D341Med (cell line): ENCODE results near the gene FRMD4A.
"Not testable (repeated sequence)": the region's sequence is repeated elsewhere in the genome, so short reads cannot be mapped to it uniquely, and the experiment has no call there.

ENCODE experiments used
- DNase-seq: peaks from one replicate; pipeline ENCODE4 v3.0.0; 2012; ENCODE audit warnings: low spot score

The FRMD4A gene

DNA sequence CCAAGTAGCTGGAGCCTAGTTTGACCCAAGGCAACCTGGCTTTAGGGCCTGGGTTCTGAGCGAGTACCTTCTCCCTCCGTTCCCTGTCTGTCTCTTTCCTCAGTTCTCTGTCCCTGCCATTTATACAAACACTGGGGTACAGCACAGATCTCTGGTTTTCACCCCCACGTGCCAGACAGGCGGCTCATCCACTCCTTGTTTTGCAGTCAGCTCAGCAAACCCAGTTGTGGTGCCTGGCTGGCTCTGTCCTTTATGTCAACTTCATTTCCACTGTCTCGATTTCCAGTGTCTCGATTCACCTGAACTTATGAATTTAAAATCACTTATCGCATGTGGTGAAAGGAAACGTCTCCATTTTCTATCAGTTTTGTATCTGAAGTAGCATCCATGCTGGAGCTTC, 230.8 kb downstream of the FRMD4A start:
- no peak for DNase-seq

GRCh38 chr10:14093730-14094484, 236.8 kb downstream of the FRMD4A start:
- DNase-seq: peak; percentile 40

GRCh38 chr10:14092799-14093198, 237.9 kb downstream of the FRMD4A start:
- DNase-seq: no peak

GRCh38 chr10:14089556-14090292, 241.0 kb downstream of the FRMD4A start:
- no peak for DNase-seq

DNA sequence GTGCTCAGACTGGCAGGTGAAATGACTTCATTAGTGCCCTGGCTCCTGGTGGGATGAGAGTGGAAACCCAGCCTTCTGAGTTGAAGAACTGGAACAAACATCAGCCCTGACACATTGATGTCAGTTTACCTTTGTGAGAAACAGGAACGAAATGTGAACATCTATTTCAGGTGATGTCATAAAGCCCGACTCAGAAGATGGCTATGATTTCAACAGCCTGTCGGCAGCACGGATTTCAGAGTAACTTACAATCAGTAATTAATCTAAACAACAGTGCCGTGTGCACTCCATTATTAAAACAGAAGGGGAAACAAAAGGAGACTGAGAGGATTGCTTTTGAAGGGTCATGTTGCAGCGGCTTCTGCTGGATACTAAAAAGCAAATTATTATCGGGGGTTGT, 243.2 kb downstream of the FRMD4A start:
- DNase-seq: no peak

GRCh38 chr10:14086596-14086995, 244.1 kb downstream of the FRMD4A start:
- DNase-seq: no peak

GRCh38 chr10:14084875-14085274, 245.8 kb downstream of the FRMD4A start:
- DNase-seq: no peak

GRCh38 chr10:14080795-14081194, 249.9 kb downstream of the FRMD4A start:
- DNase-seq: no peak

DNA sequence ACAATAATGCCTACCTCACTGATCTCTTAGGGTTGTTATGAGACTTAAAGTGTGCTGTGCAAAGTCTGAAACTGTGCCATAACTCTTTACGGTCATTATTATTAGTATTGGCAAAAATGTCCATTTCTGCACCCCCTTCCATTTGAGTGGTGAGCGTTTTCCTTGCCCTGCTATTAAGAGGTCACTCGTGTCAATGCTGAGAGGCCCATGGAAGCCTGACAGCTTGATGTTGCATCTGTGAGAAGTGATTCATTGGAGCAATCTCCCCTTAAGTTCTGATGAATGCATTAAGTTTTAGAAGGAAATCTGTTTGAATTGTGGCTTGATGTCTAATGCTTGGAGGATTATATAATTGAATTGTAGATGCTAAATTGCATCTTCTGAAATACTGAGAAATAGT, 253.3 kb downstream of the FRMD4A start:
- DNase-seq: no peak

DNA sequence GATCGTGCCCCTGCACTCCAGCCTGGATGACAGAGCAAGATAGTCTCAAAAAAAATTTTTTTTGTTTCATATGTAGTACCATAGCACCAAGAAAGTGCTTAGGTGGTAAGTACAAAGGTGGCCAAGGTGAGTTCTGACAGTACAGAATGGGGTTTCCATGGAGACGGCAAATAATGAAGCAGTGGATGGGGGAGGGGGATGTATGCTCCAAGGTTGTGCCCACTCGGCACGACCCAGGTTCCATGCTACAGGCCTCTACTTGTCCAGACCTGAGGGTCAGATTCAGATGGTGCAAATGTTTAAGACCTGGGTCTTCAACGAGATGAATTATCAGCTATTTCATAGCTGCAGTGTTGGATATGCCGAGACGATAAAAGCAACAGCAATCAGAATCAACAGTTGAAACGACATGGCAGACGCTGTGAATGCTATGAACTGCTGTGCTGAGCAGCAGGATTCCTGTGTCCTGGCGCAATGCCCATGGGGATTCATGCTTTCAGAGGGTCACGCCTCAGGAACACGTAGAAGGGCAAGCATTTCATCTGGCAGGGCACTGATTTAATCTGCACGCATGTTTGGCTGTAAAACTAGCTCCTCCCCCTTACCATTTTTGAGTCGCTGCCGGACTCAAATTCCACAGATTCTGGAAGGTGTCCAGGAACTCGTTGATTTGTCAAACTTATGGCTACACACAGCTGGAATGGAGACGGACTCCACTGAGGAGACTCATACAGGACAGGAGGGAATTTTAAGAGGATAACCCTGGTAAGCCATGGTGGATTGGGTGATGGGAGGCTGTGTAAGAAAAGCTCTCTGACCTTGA, 256.5 kb downstream of the FRMD4A start:
- DNase-seq: no peak

DNA sequence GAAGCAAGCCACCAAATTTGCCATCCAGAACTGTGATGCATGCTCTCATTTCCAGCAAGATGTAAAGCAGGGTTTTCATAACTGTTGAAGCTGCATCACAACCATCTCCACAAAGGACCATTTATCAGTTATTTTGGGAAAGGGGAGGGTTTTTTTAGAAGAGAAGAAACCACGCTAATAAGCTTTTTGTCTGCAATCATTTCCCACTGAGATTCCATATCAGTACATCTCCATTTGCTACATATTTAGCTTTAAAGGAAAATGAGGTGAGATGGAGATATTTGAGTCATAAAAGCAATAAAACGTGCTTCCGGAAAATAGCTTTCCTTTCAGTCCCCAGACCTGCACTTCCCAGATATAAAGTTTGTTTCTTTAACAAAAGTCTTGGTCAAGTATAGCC, 258.2 kb downstream of the FRMD4A start:
- no peak for DNase-seq

DNA sequence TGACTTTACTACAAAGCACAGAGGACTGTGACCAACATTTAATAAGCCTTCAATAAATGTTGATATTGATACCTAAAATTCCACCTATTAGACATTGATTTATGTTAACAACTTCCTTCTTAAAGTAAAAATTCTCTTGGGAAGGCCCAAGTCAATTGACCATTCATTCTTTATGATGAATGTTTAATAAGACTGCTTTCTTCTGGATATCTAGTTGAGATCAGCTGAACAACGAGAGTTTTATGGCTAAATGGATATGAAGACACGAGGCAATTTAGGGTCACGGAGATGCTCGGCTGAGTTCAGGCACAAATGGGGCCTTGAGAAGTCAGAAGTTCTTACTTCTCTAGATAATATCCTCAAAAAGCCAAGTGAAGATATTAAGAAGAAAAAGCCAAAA, 258.8 kb downstream of the FRMD4A start:
- no peak for DNase-seq

GRCh38 chr10:14068601-14069250, 262.0 kb downstream of the FRMD4A start:
- DNase-seq: no peak

DNA sequence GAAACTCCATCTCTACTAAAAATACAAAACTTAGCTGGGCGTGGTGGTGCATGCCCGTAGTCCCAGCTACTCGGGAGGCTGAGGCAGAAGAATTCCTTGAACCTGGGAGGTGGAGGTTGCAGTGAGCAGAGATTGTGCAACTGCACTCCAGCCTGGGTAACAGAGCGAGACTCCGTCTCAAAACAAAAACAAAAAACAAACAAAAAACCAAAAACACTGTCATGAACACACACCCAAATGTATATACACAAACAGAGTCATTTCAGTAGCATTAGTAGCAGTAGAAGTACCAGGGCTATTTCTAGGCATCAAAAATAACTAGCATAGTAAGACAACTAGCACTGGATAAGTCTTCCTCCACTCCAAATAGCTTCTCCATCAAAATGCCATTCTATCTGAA, 263.1 kb downstream of the FRMD4A start:
- not testable (repeated sequence) for DNase-seq

DNA sequence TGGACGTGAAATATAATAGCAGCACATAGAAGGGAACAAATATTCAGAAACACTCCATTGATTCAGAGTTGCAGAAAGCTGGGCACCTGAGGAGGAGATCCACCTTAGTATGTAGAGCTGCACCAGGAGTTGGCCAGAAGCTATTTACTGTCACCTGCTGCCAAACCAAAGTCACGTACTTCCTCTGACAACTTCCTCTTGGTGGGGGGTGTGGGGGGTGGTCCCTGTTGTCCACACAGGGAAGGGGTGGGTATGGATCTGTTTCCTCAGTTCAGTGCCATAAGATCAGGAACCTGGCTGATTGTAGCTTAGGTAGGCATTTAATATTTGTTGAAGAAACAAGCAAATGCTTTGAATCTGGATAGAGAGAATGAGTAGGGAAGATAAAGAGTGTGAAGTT, 264.6 kb downstream of the FRMD4A start:
- DNase-seq: no peak

DNA sequence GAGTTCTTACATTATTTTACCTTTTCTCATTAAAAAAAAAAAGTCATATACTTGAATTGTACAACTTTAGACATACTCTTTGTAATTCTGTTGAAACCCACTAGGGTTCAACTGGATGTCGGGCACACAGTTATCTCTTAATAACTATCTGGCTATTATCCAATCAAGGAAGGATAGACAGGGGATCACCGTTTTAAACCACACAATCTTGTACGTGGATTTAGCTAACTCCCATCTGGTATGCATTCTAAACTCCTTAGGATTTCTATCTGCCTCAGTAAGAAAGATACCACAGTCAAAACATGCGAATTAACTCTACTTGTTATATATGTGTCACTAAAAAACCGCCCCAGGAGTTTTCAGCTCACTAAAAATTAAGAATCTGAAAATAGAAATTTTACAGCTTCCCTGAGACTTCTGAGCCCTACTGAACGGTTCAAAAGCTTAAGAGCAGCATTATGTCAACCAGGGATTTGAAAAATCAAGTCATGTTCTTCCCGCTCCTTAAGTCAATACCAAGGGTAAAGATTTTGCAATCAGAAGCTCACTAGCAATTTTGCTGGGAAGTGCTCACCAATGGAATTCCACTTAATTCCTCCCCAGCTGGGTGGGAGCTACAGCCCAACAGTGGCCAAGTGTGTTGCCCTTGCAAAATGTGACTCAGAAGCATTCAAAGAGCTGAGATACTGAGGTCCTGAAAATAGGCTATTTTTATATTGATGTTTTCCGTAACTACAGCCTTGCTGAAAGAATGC, 267.0 kb downstream of the FRMD4A start:
- DNase-seq: peak; percentile 50

DNA sequence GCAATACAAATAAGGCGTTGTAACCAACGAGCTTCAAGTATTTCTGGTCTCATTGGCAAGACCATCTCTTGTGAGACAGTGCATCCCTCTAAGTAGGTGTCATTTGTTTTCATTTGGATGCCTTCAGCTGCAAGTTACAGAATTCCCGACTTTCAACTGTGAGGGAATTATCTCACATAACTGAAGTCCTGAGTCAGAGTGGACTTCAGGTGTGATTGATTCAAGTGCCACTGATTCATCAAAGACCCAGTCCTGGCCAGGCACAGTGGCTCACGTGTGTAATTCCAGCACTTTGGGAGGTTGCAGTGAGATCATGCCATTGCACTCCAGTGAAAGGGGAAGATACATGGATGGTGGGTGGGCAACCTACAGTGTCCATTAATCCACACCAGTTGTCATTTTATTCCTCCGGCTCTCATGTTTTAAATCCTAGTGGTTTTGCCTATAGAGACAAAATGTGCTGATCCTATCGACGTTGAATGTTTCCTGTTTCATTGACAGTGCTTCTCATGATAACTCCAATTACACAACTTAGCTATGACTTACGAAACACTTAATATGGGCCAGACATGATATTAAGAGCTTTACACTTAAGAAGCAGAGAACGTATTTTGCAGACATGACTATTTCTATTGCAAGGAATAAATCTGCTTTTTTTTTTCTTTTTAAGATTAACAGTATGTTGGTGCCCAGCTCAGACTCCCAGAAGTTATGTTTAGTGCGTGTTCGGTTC, 268.0 kb downstream of the FRMD4A start:
- no peak for DNase-seq

GRCh38 chr10:14060320-14061070, 270.2 kb downstream of the FRMD4A start:
- no peak for DNase-seq

DNA sequence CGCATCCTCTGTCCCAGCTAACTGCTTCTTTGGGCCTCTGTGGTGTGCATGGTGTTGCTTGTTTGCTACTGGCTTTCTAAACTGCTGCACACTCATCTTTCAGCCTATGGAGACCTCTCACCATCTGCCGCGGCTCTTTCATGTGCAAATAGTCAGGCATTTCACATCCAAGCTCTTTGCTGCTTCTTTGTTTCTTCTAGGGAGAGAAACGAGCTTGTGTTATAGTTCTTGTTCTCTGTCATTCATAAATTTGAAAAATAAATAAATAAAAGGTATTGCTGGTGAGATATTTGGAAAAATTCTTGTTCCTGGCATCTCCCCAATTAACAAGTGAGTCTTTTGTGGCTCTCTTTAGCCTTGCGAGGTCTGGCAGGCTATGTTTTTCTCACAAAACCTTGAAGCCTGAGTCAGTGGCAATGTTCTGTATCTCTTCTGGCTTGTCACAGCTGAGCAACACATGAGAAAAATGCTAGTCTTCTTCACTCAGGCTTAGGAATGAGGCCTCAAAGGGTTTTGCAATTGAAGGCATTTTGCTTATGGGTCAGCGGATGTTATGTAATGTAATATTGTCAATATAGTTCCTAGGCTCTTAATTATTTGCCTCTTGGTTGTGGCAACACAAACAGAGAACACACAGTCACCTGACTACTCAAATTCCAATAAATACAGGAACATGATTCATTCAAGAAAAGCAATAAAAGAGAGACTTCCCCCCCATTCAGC, 274.0 kb downstream of the FRMD4A start:
- no peak for DNase-seq
